Fibroblast of peridontal ligament (primary cell): ENCODE results near the gene ZNF428.
"Not testable (repeated sequence)": the region's sequence is repeated elsewhere in the genome, so short reads cannot be mapped to it uniquely, and the experiment has no call there.

Experiments used
- DNase-seq: peaks from one replicate; pipeline ENCODE4 v3.0.0-alpha.2; 2010; ENCODE audit errors: extremely low read depth

The ZNF428 gene

DNA sequence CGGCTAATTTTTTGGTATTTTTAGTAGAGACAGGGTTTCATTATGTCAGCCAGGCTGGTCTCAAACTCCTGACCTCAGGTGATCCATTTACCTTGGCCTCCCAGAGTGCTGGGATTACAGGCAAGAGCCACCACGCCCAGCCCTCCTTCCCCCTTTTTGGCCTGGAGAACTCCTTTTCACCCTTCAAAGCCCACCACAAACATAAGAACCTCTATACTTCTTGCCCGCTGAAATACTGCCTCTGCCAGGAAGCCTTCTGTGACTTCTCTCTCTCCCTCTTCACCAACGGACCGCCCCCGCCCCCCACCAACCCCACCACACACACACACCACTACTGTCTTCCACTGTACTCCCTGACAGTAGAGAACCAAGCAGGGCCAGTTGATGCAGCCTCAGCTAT is 2.5 kb downstream of the ZNF428 start:
- no peak for DNase-seq

DNA sequence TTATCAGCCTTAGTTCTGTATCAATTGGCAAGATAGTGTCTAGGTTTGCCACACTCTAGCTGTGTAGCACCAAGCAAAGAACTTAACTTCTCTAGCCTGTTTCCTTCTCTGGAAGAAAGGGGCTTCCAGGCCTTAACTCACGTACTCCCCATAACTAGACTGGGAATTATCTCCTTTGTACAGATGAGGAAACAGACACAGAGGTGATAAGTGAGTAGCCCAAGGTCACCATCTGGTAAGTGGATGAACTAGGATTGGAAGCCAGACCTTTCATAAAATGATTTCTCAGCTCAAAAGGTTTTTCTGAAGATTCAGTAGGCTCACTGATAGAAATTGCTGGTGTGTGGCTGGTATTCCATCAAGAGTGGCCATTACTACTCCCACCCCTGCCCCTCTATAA is 3.1 kb downstream of the ZNF428 start:
- no peak for DNase-seq

DNA sequence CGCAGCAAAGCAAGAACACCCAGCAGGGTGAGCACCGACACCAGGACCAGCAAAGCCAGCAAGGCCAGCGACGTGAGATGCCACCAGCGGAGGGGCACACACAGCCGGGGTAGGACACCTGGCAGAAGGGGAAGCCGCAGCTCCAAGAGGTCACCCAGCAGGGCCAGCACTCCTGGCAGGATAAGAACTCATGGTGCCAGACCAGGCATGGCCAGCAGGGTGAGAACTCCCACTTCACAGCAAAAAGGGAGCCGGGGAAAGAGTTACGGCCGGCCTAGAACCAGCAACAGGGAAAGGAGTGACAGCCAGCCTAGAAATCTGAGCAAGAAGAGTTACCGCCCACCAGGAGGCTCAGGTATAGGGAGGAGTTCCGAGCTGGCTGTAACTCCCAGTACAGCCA is 7.1 kb downstream of the ZNF428 start:
- DNase-seq: no peak

DNA sequence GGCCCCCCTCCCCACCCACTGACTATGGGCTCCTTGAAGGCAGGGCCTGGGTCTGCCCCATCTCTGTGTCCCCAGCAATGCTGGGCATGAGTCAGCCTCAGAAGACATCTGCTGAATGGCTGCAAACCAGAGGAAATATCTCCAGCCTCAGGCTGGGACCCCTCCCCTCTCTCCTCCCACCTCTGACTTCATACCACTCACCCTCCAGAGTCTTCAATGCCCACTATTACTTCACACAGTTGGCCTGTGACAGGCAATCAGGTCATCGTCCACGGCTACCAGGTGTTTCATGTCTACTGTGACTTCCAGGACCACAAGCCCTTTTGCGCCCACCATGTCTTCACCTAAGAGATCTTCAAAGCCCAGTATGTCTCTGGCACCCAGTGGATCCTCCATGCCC is 7.6 kb downstream of the ZNF428 start, which contains the start of gene SRRM5:
TSS of gene SRRM5 (plus strand) at position 301 of the 400 bp plus-strand sequence. CDS start at position 335, 34 bp downstream.
- DNase-seq: no peak

DNA sequence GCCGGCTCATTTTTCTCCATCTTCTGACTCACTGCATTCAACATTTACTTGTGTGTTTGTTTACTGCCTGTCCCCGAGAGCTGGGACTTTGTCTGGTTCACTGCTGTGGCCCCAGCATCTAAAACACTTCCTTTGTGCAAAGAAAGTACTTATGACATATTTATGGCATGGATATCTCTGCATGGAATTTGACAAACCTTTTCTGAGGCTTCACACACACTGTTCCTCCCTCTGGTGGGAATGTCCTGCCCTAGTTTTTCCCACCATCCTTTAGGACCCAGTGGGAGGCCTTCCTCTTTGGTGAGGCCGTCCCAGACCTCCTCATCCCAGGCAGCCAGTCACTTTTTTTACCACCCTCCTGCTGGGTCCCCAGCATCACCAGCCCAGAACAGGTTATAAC is 8.9 kb downstream of the ZNF428 start:
- DNase-seq: no peak

DNA sequence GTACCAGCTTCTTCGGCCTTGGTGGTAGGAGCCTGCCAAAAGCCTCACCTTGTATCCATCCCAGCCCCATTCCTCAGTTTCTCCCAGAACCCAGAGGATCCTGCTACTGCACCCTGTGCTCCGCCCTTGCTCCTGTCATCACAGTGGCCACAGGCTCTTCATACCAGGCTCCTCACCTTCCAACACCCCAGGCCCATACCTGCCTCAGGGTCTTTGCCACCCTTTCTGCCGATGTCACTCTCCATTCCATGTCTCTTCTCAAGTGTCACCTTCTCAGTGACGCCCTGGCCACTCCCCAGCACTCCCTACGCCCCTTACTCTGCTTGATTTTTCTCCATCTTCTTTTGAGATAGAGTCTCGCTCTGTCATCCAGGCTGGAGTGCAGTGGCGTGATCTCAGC is 9.6 kb downstream of the ZNF428 start:
- no peak for DNase-seq

DNA sequence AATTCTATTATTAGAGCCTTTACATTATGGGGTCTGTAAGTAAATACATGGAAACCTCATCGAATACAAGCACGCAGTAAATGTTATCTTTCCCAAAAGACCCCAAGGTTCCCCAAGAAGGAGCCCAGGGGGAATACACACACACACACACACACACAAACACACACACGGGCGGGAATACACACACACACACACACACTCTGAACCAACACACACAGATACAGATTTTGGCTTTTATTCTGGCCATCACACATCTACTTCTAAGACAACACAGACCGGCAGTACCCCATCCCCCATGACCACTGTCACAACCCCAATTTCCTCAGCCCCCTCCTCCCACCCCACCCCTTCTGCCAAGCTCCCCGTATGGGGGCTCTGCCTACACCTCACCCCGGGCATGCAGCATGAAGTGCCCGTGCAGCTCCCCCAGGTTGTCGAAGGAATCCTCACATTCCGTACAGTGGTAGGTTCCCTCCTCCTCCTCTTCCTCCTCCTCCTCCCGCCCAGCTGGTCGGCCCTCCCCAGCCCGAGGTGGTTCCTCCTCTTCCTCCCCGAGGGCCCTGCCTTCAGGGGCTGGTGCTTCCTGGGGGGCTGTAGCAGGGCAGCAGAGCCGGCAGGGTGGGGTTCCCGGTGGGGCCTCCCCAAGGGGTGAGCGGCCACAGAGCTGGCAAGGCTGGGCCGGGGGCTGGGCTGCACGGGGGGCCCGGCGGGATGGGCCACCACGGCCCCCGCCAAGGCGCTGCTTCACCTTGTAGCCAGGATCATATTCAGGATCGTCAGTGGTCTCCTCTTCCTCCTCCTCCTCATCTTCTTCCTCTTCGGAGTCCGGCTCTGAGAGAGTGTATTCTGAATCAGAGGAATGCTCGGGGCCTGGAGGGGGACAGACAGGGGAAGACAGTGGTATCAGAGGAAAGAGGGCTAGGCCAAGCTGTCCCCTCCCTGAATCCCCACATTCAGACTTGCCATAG is 11.9 kb downstream of the ZNF428 start:
- DNase-seq: no peak

DNA sequence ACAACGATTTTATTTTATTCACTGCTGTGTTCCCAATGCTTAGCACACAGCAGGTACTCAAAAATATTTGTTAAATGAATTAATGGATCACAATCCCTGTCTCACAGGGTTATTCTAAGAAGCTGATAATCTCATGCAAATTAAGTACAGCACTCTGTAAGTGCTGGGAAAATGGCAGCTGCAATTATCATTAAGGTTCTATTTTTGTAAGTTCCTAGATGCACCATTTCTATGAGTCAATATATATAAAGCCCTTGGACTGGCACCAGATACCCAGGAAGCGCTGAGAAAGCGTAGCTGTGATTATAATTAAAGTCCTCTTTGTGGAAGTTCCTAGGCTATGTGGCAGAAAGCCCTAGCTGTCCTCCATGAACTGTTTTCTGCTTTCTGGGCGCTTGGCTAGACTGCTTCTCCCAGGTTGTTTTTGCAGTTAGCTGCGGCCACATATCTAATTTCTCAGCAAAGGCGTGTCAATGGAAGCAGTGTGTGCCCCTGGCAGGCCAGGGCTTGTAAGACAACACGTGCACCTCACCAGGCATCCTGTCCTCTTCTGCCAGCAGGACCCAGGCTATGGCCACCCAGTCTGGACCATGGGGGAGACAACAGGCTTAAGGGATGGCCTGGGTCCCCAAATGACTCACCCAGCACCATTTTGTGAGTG is 12.7 kb downstream of the ZNF428 start:
- no peak for DNase-seq

DNA sequence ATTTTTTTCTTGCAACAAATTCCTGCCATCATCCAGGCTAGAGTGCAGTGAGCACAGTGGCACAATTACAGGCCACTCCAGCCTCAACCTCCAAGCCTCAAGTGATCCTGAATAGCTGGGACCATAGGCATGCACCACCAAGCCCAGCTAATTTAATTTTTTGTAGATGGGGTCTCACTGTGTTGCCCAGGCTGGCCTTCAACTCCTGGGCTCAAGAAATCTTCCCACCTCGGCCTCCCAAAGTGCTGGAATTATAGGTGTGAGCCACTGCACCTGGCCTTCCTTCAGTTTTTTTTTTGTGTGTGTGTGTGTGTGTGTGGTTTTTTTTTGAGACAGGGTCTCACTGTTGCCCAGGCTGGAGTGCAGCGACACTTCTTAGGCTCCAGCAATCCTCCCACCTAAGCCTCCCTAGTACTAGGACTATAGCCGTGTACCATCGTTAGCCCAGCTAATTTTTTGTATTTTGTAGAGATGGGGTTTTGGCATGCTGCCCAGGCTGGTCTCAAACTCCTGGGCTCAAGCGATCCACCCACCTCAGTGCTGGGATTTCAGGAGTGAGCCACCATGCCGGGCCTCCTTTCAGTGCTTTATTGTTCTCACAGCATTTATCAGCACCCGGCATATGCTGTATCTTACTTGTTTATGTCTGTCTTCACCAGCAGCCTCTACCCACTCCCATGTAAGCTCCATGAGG is 13.4 kb downstream of the ZNF428 start:
- no peak for DNase-seq

DNA sequence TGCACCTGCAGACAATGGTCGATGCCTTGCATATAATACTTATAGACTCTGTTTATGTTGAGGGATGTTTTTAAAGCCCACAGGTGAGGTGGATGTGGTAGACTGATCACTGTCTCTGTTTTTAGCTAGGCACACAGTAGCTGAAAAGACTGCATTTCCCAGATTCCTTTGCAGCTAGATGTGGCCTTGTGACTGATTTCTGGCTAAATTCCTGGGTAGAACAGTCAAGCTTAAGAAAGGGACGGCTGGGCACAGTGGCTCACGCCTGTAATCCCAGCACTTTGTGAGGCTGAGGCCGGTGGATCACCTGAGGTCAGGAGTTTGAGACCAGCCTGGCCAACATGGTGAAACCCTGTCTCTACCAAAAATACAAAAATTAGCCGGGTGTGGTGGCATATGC is 19.1 kb downstream of the ZNF428 start:
- DNase-seq: not testable (repeated sequence)

DNA sequence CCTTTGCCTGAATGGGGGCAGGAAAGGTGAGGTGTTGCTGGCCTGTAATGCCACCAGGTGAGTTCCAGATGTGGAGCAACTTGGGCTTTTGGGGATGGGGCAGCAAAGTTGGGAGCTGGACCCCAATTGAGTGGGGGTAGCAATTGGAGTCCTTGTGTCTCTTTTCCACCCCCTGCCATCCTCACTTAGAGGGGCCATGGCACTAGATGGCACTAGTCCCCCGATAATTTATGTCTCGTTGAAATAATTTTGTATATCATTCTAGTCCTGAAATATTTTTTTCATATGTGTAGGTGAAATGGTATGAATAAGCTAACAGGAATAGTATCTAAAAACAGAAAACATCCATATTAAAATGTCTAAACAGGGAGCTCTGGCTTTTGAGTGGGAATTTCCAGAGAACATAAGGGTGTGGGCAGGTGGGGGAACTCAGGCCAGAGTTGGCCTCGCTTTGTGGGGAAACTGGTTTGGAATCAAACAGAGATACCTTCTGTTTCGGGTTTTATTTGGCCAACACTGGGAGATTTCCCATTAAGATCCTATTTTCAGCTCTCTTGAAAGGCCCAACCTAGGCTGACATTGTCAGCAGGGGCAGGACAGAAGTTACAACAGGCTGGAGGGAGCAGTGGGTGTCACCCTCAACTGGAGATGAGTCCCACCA is 19.7 kb downstream of the ZNF428 start:
- DNase-seq: no peak

DNA sequence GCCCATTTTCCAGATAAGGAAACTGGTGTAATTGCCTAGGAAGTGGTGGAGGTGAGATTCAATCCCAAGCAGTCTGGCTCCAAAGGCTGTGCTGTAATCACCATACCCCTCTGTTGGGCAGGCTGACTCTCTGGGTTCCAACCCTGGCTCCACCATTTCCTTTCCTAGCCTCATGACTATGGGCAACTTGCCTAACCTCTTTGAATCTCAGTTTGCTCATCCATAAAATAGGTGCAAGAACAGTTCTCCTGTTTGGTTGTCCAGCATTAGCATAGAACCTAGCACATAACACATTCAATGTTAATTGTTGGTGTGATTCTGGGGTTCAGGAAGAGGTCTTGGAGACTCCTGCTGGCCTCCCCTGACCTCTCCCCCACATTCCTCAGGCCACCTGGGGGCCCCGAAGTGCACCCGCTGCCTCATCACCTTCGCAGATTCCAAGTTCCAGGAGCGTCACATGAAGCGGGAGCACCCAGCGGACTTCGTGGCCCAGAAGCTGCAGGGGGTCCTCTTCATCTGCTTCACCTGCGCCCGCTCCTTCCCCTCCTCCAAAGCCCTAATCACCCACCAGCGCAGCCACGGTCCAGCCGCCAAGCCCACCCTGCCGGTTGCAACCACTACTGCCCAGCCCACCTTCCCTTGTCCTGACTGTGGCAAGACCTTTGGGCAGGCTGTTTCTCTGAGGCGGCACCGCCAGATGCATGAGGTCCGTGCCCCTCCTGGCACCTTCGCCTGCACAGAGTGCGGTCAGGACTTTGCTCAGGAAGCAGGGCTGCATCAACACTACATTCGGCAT is 20.8 kb downstream of the ZNF428 start:
- no peak for DNase-seq

DNA sequence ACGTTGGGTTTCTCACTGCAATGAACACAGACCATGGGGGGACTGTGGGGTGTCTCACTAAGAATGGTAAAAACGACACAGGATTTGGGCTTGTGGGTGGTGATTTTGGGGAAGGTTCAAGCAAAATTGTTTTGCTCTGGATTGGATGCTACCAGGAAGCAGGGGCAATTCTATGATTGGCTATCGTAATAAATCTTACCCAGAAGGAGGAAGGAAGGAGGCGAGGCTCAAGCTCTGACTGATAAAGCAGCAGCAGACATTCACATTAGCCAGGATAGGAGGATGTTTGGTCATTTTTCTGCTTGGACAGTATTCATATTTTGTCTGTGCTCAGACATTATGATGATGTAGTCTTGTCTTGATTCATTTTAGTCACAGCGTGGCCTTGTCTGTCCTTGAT is 21.6 kb downstream of the ZNF428 start:
- DNase-seq: no peak

DNA sequence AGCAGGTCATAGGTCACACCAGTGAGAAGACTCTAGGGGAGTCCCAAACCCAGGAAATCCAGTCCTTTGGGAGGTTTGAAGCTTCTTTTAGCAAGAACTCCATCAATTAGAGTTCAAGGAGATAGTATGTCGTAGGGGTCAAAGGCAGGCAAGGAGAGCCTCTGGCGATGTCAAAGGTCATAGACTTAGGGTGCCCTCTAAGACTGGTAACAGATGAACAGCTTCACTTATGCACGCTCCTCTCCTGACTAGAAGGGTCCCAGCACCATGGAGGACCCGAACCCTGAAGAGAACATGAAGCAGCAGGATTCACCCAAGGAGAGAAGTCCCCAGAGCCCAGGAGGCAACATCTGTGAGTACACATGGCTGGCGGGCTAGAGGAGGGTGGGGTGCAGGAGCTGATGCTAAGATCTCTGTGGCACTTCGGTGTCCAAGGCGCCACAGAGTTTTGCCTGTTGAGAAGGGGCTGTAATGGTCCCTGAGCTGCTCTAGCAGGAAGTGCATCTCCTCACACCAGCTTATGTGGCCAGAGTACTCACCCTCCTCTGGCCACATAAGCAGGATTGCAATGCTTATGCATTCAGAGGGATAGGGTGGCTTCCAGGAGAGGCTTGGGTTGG is 22.5 kb downstream of the ZNF428 start:
- DNase-seq: no peak

DNA sequence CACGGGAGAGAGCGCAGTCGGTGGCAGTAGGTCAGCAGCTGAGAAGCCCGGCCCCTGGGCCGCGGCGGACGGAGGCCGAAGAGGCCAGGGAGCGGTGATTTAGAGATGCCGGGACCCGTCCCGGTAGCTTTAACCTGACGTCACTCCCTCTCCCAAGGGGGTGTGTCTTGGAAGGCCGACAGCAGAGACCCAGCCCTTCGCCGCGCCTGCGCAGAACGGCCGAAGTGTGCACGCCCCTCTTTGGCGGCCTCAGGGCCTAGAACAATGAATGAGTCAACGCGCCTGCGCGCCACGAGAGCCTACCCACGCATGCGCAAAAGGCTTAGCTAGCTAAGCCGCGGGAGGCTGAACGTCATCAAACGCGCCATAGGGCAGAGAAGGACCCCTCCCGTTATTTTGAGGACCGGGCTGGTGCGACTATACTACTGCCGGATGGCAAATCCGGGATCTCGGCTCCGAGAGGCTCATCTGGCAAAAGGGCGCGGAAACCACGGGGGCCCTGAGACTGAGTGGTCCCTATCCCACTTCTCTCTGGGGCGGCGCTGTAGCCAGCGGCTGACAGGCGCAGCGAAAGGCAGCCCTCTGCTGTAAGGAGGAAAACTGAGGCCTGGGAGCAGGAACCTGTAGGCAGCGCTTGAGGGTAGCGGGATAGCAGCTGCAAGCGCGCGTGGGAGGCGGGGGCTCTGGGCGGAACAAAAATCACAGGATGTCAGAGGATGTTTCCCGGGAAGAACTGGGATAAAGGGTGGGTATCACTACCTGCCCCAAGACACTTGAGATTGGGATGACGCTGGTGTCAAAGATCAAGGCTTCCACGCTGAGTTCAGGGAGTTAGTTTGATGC is 23.2 kb downstream of the ZNF428 start, which contains the start of the genes IRGQ and ZNF576:
TSS of gene IRGQ (minus strand) at position 136 of the 843 bp plus-strand sequence. CDS start 796 bp downstream, outside the sequence.
TSS of gene ZNF576 (plus strand) at position 597 of the 843 bp plus-strand sequence. CDS start 514 bp downstream, outside the sequence.
- peak; percentile 99 for DNase-seq

DNA sequence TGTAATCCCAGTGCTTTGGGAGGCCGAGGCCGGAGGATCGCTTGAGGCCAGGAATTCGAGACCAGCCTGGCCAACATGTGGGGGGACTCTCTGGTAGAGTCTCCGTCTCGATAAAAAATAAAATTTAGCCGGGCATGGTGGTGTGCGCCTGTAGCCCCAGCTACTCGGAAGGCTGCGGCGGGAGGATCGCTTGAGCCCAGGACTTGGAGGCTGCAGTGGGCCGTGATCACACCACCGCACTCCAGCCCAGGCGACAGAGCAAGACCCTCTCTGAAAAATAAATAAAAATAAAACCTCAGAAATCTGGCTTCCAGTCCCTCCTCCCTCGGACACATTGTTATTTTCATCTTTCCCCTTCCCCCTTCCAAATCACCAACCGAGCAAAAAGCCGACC is 23.8 kb downstream of the ZNF428 start:
- DNase-seq: no peak

DNA sequence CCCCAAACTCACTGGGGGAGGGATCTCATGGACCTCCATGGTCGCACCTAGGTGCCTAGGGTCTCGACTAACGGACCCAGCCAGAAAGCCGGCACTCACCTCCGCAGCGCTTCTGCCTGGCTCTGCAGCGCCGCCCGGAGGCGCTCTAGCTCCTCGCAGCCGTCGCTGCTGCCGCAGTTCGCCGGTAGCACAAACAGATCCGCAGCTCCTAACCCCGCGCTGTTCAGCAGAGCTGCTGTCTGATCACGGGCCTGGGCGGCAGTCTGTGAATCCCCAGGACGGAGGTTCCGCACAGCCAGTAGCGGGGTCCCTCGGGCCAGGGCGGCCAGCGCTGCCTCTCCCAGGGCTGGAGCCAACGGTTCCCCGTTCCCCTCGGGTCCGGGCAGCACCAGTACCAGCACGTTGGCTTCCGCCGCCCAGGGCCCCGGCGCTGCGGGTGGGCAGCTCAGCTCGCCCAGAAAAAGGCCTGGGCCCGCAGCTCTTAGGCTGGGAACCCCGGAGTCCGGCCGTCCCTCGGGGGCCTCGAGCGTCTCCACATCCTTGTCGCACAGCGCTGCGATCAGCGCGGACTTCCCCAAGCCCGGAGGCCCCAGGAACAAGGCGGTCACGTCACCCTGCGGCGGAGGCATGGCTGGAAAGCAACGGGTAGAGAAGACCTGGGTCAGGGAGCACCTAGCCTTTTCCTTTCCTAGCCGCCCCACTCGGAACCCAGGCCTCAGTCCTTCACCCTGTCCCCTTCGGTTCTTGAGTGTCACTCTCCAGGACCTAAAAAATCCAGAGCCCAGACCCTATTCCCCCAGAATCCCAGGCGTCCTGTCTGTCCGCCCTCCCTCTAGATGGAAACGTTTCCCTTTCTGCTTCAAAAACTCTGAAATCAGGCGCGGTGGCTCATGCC is 24.5 kb downstream of the ZNF428 start:
- DNase-seq: peak; percentile 50

DNA sequence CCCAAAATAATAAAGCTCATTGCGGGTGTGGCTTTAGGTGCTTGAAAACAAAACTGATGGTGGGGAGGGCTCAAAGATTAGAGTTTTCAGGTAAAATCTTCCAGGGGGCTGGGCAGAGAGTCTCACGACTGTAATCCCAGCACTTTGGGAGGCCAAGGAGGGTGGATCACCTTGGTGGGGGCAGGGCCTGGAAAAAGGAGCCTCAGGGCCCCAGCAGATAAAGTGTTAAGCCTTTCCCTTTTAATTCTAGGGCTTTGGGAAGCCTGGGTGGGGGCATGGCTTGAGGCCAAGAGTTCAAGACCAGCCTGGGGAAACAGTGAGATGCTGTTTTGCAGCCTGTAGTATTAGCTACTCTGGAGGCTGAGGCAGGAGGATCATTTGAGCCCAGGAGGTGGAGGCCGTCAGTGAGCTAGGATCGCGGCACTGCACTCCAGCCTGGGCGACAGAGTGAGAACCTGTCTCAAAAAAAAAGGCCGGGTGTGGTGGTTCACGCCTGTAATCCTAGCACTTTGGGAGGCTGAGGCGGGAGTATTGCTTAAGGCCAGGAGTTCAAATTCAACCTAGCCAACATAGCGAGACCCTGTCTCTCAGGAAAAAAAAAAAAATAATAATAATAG is 25.2 kb downstream of the ZNF428 start:
- no peak for DNase-seq
